ENCODE measurements around the gene HRCT1.

Gene HRCT1

GRCh38 chr9:35945341-35946018, 39.5 kb downstream of the HRCT1 start:
- no peak for DNase-seq

GRCh38 chr9:35948451-35948850, 42.4 kb downstream of the HRCT1 start:
- DNase-seq: no peak

GRCh38 chr9:35948901-35949318, 42.9 kb downstream of the HRCT1 start:
- DNase-seq: no peak

GRCh38 chr9:35951736-35952135, 45.7 kb downstream of the HRCT1 start:
- no peak for DNase-seq

- DNase-seq: no peak
Observed at GRCh38 chr9:35952526-35953191, 46.7 kb downstream of the HRCT1 start.

GRCh38 chr9:35954942-35955546, 49.0 kb downstream of the HRCT1 start:
- DNase-seq: no peak

- DNase-seq: no peak
Observed at GRCh38 chr9:35956651-35957050, 50.6 kb downstream of the HRCT1 start.

Data from NCI-H510A (cell line).